GM19455 (cell line): ENCODE measurements around the gene POU6F2.
A peak's percentile ranks its signal among the peaks of the same experiment; 100 is the strongest.
"Not testable (repeated sequence)": the region's sequence is repeated elsewhere in the genome, so short reads cannot be mapped to it uniquely, and the experiment has no call there.

Experiments used
- ATAC-seq: cut with Tn5 transposase; IDR thresholded peaks from one replicate; pipeline ENCODE4 v1.9.1; 2021; ENCODE audit not compliant: unreplicated experiment

Gene POU6F2

DNA sequence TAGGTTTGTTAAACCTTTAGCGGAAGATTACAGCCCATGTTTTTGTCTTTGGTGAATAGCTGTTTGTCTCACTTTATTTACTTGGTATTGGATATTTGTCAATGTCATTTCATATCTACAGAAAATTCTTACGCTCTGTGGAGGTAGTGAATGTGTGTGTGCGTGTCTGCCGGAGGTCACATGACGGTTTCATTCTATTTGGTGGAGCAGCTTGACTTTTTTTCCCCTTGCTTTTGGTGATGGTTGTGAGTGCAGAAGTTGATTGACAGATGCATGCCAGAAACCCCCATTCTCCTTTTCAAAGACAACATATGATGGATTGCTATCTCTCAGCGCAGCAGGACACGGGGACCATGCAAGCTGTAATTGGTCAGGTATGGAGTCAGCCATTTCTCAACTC, at the start of gene POU6F2:
POU6F2 (plus strand) TSS at position 225 of the 400 bp plus-strand sequence; CDS start at position 270, 45 bp downstream.
- ATAC-seq = no peak

GRCh38 chr7:38928506-38928905, 49.2 kb upstream of the POU6F2 start:
- ATAC-seq = no peak

GRCh38 chr7:38929460-38930171, 48.1 kb upstream of the POU6F2 start:
- ATAC-seq = no peak

DNA sequence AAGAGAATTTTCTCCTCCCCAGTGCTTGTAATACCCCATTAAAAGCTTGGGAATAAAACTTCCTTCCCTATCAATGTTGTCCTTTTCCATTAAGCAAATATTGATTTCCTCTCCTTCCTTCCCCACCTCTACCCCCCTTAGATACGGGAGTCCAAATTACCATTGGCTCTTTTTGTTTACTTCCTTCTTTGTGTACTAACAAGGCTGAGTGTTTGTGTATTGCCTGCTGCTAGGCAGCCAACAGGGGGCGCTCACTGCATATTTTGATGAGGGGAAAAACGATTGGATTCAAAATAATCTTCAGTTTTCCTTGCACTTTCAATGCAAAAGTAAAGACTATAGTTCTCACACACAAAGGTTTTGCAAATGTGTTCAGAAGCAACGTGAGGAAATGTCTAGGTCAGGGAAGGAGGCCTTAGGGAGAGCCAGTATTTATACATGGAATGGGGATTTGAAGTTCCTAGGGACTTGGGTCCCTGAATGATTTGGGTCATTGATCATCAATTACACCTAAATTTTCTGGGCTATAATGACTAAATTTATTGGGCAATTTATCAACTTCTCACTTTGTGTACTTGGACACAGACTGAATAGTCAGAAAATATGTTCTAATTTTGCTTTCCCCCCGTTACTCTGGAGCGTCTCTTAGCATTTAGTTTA, 45.1 kb upstream of the POU6F2 start:
- ATAC-seq = peak; percentile 91

GRCh38 chr7:38934051-38934450, 43.7 kb upstream of the POU6F2 start:
- no peak for ATAC-seq

DNA sequence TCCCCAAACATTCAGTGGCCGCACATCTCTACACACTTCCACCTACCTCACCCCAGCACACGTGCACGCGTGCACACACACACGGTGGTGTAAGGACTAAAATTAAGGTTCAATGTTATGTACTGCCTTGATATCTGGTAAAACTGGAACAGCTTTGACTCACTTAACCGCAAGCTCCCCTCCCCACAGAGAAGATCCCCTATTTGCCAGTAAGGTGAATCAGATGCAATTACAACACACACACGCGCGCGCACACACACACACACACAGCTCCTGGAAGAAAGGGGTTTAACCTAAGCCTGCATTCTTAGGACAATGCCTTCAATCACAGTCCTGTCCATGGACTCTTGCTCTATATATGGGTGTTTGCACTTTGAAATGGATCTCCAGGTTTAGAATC, 43.2 kb upstream of the POU6F2 start:
- ATAC-seq = no peak

GRCh38 chr7:38936641-38937040, 41.1 kb upstream of the POU6F2 start:
- no peak for ATAC-seq

GRCh38 chr7:38938001-38938485, 39.7 kb upstream of the POU6F2 start:
- ATAC-seq = no peak

- ATAC-seq = no peak
These were observed 39.1 kb upstream of the POU6F2 start for GRCh38 chr7:38938589-38938988.

- no peak for ATAC-seq
These were observed 36.9 kb upstream of the POU6F2 start for GRCh38 chr7:38940774-38941173.

GRCh38 chr7:38942431-38943051, 35.2 kb upstream of the POU6F2 start:
- ATAC-seq = no peak

GRCh38 chr7:38947541-38947940, 30.2 kb upstream of the POU6F2 start:
- ATAC-seq = not testable (repeated sequence)

GRCh38 chr7:38950309-38950708, 27.4 kb upstream of the POU6F2 start:
- ATAC-seq = no peak

- ATAC-seq = no peak
These were observed 26.5 kb upstream of the POU6F2 start for GRCh38 chr7:38951213-38951612.

DNA sequence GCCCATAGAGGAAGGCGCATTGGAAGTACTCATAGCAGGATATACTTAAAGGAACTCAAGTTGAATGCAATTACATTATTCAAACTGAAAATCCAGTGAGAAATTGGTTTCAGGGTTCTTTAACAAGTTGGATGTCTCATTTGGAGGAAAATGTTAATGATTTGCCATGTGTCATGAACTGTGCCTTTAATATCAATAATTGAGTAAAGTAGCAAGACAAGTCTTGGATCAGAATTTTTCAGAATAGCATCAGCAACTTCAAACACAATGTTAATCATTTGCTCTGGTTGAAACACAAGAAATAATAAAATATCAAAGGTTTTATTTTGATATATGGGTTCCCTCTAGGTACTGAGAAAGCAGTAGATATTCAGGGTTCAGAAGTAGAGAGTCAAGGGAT, 24.5 kb upstream of the POU6F2 start:
- no peak for ATAC-seq

- no peak for ATAC-seq
These were observed 23.7 kb upstream of the POU6F2 start for GRCh38 chr7:38953971-38954370.

GRCh38 chr7:38955892-38956291, 21.8 kb upstream of the POU6F2 start:
- ATAC-seq = no peak

DNA sequence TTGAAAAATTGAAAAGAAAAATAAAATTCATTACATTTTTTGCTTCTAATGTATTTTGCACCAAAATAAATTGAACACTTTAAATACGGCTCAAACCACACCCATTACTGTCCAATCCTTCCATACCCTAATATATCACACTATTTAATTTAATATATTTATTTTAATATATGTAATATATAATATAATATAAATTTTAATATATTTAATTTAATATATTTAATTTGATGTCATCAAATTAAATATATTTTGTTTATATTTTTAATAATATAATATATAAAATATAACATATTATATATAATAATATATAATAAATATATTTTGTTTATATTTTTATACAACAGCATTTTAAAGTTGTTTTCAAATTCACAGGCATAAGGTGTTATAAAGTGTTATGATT, 15.7 kb upstream of the POU6F2 start:
- ATAC-seq = no peak

GRCh38 chr7:38964921-38965320, 12.8 kb upstream of the POU6F2 start:
- ATAC-seq = no peak

DNA sequence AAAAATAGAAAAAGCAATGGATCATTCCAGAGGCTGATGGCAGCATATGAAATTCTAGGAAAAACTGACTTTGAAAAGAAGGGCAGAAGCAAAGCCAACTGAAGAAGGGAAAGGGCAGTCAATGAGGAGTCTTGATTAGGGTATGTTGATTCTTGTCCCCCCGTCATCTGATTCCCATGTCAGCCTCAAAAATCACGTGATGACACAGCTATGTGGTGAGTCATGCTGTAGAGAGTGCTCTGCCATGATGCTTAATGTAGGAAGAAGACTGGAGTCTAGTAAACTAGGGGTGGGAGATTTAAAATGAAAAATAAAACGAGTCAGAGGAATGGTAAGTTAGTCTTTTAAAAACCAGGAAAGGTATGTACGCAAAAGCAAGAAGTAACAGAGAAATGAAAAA, 3.9 kb upstream of the POU6F2 start:
- ATAC-seq = no peak

GRCh38 chr7:38975944-38976392, 1.7 kb upstream of the POU6F2 start:
- no peak for ATAC-seq

GRCh38 chr7:38978491-38978890, 782 bp downstream of the POU6F2 start:
- ATAC-seq = no peak
